GM18858 (cell line): ENCODE results near the gene CRISP1.
"Not testable (repeated sequence)": the region's sequence is repeated elsewhere in the genome, so short reads cannot be mapped to it uniquely, and the experiment has no call there.

Experiments
- ATAC-seq: cut with Tn5 transposase; IDR thresholded peaks from one replicate; pipeline ENCODE4 v1.9.1; 2021; ENCODE audit not compliant: unreplicated experiment

Gene CRISP1

GRCh38 chr6:49866485-49866943 is at the start of gene CRISP1:
TSS of gene CRISP1 (minus strand) at chr6:49866535. CDS start at chr6:49857400, 9,135 bp downstream.
- ATAC-seq = no peak

GRCh38 chr6:49915035-49915434 is 48.7 kb upstream of the CRISP1 start:
- ATAC-seq = no peak

- ATAC-seq = no peak
These were observed 47.5 kb upstream of the CRISP1 start for GRCh38 chr6:49913636-49914375.

- no peak for ATAC-seq
These were observed 45.9 kb upstream of the CRISP1 start for GRCh38 chr6:49912196-49912595.

- ATAC-seq = no peak
These were observed 44.9 kb upstream of the CRISP1 start for GRCh38 chr6:49911252-49911651.

- ATAC-seq = no peak
These were observed 43.2 kb upstream of the CRISP1 start for GRCh38 chr6:49909563-49909962.

- no peak for ATAC-seq
These were observed 40.2 kb upstream of the CRISP1 start for GRCh38 chr6:49906526-49906925.

GRCh38 chr6:49905296-49905695 is 39.0 kb upstream of the CRISP1 start:
- ATAC-seq = no peak

GRCh38 chr6:49902856-49903255 is 36.5 kb upstream of the CRISP1 start:
- no peak for ATAC-seq

- ATAC-seq = no peak
These were observed 32.7 kb upstream of the CRISP1 start for GRCh38 chr6:49898904-49899566.

GRCh38 chr6:49895553-49895952 is 29.2 kb upstream of the CRISP1 start:
- not testable (repeated sequence) for ATAC-seq

GRCh38 chr6:49892280-49892679 is 25.9 kb upstream of the CRISP1 start:
- ATAC-seq = no peak

GRCh38 chr6:49890988-49891387 is 24.7 kb upstream of the CRISP1 start:
- no peak for ATAC-seq

GRCh38 chr6:49888742-49889431 is 22.6 kb upstream of the CRISP1 start:
- no peak for ATAC-seq

- no peak for ATAC-seq
These were observed 2.7 kb upstream of the CRISP1 start for GRCh38 chr6:49868951-49869529.

- ATAC-seq = no peak
These were observed 10.1 kb downstream of the CRISP1 start for GRCh38 chr6:49856282-49856681.

- no peak for ATAC-seq
These were observed 11.1 kb downstream of the CRISP1 start for GRCh38 chr6:49855221-49855620.

GRCh38 chr6:49852975-49853374 is 13.4 kb downstream of the CRISP1 start:
- no peak for ATAC-seq

GRCh38 chr6:49849213-49849907 is 17.0 kb downstream of the CRISP1 start:
- ATAC-seq = peak; percentile 90

- ATAC-seq = no peak
These were observed 18.7 kb downstream of the CRISP1 start for GRCh38 chr6:49847673-49848072.

- no peak for ATAC-seq
These were observed 19.3 kb downstream of the CRISP1 start for GRCh38 chr6:49847014-49847413.
